ENCODE results near the gene USO1. TPM values are rescaled to one million over a fixed set of nuclear protein-coding genes. Genes with fewer than 3 reads are reported as not detected.
"Not testable (repeated sequence)": the region's sequence is repeated elsewhere in the genome, so short reads cannot be mapped to it uniquely, and the experiment has no call there.

Gene USO1
- total RNA-seq, 1 experiment from 2014 or later = 24.5 TPM

- no peak for DNase-seq (ENCODE audit: low spot score)
These were observed 47.2 kb downstream of the USO1 start for GRCh38 chr4:75771607-75772006.

GRCh38 chr4:75777589-75777988, 53.2 kb downstream of the USO1 start:
- no peak for DNase-seq (ENCODE audit: low spot score)

DNA sequence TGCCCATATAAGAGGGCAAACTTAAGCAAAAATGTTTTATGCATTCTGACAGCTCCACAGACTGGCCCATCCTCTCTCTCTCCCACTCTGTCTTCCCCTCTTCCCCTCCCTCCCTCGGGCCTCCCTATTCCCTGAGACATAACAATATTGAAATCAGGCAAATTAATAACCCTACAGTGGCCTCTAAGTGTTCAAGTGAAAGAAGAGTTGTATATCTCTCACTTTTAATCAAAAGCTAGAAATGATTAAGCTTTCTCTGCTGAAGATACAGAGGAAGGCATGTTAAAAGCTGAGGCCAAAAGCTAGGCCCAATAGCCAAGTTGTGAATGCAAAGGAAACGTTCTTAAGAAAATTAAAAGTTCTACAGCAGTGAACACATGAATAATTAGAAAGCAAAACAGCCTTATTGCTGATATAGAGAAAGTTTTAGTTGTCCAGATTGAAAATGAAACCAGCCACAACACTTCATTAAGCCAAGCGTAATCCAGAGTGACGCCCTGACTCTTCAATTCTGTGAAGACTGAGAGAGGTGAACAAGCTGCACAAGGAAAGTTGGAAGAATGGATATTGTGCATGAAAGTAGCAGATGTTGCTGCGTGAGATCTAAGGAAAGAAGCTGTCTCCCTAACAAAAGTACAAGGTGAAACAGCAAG, 54.9 kb downstream of the USO1 start:
- DNase-seq (ENCODE audit: low spot score) = no peak

DNA sequence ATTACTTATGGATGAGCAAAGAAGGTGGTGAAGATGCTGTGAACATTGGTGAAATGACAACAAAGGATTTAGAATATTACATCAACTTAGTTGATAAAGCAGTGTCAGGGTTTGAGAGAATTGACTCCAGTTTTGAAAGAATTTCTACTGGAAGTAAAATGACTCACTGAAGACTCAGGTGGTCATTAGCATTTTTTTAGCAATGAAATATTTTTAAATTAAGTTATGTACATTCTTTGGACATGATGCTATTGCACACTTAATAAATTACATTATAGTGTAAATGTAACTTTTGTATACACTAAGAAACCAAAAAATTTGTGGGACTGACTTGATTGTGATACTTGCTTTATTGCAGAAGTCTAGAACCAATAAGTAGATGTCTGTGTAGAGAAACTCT, 56.9 kb downstream of the USO1 start:
- DNase-seq (ENCODE audit: low spot score) = no peak

GRCh38 chr4:75786526-75786925, 62.1 kb downstream of the USO1 start:
- no peak for DNase-seq (ENCODE audit: low spot score)

DNA sequence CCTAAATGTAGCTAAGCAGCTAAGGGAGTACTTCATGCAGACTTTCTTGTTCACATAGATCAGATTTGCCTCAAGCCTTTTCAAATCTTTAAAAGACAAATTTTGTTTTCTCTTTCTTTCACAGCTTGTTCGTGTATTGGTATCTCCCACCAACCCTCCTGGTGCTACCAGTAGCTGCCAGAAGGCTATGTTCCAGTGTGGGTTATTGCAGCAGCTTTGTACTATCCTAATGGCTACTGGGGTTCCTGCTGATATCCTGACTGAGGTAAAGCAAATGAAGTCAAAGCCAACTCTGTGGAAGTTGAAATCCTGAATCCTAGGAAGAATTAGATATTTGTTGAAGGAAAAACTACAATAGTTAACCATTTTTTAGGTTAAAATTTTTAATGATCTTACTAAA, 62.6 kb downstream of the USO1 start:
- no peak for DNase-seq (ENCODE audit: low spot score)

DNA sequence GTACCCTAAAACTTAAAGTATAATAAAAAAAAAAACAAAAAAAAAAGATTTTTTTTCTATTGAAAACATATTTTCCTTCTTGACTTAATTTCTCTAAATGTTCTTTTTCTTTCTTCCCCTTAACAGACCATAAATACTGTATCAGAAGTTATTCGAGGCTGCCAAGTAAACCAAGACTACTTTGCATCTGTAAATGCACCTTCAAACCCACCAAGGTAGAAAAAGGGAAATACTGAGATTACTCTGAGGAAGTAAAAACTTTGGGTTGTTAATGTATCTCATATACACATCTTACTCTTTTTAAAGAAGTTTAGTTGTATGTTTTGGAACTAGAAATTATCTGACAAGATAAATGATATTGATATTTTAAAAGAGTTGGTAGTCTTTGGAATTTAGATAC, 65.6 kb downstream of the USO1 start:
- DNase-seq (ENCODE audit: low spot score) = no peak

DNA sequence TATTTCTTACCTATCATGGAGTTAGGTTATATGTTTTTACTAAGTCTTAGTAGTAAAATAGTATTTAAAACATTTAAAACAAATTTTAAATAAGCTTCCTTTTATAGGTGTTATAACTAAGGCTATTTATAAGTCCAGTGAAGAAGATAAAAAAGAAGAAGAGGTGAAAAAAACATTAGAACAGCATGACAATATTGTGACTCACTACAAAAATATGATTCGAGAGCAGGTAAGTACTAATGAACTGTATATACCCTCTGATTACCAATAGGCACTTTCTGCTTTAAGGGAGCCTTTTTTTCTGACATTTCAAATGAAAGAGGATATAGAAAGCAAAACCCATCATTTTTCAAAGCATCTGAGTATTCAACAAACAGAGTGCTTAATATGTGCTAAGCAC, 76.6 kb downstream of the USO1 start:
- DNase-seq (ENCODE audit: low spot score) = no peak

DNA sequence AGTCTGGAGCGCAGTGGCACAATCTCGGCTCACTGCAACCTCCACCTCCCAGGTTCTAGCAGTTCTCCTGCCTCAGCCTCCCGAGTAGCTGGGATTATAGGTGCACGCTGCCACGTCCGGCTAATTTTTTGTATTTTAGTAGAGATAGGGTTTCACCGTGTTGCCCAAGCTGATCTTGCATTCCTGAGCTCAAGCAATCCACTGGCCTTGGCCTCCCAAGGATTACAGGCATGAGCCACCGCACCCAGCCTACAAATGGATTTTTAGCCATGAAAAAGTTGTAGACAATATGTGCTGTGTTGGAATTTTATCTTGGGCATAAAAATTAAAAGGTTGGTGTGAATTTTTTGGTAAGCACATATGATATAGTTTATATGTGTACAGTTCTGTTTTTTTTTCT, 81.7 kb downstream of the USO1 start:
- DNase-seq (ENCODE audit: low spot score) = not testable (repeated sequence)

DNA sequence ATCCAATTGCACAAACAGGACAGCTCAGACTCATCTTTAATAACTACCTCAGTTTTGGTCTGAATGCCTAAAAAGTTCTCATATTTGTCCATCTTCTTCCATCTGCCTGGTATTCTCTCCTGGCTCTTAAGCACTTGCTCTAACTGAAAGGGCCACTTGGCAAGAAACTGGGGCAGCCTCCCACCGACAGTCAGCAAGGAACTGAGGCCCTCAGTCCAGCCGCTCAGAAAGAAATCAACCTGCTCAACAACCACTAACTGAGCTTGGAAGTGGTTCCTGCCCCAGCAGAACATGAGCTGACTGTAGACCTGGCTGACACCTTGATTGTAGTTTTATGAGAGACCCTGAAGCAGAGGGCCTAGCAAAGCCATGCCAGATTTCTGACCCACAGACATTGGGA, 93.5 kb downstream of the USO1 start:
- DNase-seq (ENCODE audit: low spot score) = no peak

DNA sequence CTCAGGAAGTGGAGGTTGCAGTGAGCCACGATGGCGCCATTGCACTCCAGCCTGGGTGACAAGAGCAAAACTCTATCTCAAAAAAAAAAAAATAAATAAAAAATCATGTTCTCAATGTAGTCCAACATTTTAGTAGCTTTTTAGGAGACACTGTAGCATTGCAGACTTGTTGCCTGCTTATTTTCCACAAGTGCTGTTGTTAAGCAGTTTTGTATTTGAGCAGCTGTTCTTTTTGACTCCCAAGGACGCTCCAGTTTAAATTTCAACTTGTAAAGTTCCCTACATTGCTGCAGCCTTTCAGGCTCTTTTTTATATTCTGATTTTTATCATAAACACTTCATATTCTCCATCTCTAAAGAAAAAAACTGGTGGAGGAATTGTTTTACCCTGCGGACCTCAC, 94.7 kb downstream of the USO1 start:
- DNase-seq (ENCODE audit: low spot score) = no peak

DNA sequence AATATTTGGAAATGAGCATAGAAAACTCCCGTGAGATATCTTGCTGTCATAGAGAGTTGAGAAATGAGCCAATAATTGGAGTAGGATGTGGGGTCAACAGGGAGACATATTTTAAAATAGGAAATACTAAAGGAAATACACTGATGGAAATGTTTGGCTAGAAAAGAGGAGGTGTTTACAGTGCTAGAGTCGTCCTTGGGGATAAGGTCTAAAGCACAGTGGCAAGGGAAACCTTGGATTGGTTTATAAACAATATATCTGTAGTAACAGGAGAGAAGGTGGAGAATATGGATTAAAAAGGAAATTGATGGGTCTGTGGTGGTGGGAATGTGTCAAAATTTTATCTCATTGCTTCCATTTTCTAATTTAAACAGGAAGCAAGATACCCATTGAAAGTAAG, 95.8 kb downstream of the USO1 start:
- DNase-seq (ENCODE audit: low spot score) = no peak

DNA sequence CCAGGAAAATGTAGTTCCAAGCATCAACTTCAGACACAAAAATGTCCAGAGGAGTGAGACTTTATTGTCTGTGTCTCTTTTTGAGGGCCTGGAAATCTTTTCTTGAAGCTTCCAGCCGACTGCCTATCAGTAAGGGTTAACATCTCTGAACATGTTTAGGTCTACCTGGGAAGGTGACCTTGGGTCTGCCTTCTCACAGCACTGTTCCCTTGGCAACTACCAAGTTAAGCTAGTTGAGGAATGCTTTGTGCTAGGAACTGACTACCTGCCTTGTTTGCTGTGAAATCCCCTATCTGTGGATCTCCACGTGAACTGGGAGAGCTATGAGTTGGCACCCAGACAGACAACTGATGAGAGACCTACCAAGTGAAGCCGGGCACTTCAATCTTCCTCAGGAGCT, 96.3 kb downstream of the USO1 start:
- no peak for DNase-seq (ENCODE audit: low spot score)

GRCh38 chr4:75821216-75821615, 96.8 kb downstream of the USO1 start:
- no peak for DNase-seq (ENCODE audit: low spot score)

DNA sequence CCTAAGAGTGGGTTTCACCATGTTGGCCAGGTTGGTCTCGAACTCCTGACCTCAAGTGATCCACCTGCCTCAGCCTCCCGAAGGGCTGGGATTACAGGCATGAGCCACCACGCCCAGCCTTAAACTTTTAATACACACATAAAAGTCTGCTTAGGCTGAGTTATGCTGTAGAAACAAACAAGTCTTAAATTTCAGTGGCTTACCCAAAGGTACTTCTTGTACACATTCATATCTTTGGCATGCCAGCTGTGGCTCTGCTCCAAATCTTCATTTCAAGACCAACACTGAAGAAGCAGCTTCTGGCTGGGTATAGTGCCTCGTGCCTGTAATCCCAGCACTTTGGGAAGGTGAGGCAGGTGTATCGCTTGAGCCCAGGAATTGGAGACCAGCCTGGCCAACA, 97.6 kb downstream of the USO1 start:
- no peak for DNase-seq (ENCODE audit: low spot score)

DNA sequence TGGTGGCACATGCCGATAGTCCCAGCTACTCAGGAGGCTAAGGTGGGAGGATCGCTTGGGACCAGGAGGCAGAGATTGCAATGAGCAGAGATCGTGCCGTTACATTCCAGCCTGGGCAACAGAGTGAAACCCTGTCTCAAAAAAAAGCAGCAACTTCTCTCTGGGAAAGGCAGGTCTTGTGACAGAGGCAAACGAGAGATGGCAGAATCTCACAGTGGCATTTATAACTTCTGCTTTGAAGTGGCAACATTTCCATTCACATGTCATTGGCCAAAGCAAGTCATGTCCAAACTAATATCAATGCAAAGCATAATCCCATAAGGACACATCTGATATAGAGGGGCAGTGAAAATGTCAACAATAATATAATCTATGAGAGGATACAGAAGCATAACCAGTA, 98.0 kb downstream of the USO1 start:
- no peak for DNase-seq (ENCODE audit: low spot score)

DNA sequence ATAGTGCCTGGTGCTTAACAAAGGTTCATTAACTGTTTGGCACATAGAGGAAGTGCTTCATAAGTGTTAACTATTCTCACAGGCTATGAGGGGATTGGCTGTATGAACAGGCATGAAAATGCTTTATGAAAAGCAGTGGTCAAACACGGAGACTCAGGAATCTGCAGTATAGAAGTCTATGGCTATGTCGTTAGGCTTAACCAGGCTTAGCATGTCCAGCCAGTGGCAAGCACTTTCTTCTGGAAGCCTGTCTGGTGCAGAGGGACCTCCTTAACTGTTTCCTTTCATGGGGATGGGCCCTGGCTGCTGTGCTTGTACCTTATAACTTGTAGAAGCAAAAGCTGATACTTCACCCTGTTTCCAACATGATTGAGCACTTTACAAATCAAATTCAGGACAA, 99.4 kb downstream of the USO1 start:
- DNase-seq (ENCODE audit: low spot score) = no peak

GRCh38 chr4:75830906-75831305, 106.5 kb downstream of the USO1 start:
- DNase-seq (ENCODE audit: low spot score) = no peak

DNA sequence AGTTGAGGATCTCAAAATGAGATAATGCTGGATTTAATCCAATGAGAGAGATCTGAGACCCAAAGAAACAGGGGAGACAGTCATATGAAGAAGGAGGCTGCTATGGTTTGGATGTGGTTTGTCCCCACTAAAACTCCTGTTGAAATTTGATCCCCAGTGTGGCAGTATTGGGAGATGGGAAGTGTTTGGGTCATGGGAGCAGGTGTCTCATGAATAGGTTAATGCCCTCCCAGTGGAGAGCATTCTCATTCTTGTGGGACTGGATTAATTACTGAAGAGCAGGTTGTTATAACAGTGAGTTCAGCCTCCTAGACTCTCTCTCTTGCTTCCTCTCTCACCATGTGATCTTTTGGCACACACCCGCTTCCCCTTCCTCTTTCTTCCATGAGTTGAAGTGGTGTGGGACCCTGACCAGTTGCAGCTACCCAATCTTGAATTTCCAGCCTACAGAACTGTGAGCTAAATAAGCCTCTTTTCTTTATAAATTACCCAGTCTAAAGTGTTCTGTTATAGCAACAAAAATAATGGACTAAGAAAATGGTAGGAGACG, 107.6 kb downstream of the USO1 start:
- no peak for DNase-seq (ENCODE audit: low spot score)

DNA sequence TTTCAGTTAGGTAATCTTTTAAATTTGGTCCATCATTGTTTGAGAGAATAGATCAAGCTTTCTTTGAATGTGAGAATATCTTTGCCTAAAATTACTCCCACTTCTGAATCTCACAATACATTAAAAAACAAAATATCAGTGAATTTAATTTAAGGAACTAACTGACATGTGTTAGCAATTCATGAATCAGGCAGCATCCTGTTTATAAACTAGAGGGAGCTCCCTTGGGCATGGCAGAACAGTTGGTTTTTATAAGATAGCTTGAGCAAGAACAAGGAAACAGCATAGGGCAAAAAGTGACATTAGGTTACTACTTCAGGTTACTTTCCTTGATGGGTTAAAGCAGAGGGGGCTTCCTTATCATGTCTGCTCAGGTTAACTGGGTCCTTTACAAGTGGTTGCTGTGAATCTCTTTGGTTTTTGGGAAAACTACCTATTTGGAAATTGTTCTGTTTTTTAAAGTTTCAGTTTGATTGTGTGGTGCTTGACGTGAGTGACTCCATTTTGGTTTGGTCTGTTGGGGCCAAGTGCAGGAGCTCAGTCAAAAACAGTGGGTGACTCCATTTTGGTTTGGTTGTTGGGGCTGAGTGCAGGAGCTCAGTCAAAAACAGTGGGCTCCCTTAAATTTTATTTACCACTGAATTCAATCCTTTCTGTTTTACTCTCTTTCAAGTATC, 109.9 kb downstream of the USO1 start:
- no peak for DNase-seq (ENCODE audit: low spot score)

GRCh38 chr4:75834772-75835154, 110.4 kb downstream of the USO1 start:
- no peak for DNase-seq (ENCODE audit: low spot score)

DNA sequence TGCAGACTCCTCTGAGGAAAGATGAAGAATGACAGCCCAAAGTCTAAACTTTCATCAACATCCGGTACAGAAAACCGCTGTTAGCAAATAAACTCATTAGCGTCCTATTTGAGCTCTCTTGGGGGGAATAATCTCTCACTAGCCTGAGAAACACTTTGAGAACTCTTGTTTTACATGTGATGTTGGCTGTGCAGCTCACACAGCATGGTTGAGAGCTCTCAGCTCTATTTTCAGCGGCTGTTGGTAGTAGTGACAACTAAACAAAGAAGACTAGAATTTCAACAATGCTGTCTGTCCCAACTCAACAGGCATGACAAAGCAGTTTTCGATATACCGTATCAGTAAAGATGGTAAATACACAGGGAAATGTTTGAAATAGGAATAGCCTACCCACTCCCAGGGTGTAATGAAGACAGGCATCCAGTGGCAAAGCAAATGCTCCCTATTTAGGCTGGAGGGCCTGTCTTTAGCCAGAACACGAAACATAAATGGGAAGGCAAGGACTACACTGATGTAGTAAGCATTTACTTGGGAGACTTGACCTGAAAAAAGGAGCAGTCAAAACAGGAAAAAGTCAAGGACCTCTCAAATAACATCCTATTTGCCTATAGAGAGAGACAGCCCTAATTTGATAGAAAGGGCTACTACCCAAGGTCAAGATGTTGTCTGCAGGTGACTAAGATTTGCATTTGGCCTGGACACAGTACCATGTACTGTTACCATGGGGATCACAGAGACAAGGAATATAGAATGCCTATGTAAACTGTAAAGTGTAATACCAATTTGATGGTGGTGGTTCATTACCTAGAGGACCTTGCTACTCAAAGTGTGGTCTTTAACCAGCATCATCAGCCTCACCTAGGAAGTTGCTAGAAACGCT, 117.5 kb downstream of the USO1 start:
- no peak for DNase-seq (ENCODE audit: low spot score)

Measured in HT-29 (cell line).